ENCODE data around the gene HSDL1. TPM values are rescaled to one million over a fixed set of nuclear protein-coding genes. Genes with fewer than 3 reads are reported as not detected.

HSDL1 gene
- polyA plus RNA-seq, 2 of the 4 experiments (the other 2 are of a cell fraction) = 17.9 to 24.9 TPM

DNA sequence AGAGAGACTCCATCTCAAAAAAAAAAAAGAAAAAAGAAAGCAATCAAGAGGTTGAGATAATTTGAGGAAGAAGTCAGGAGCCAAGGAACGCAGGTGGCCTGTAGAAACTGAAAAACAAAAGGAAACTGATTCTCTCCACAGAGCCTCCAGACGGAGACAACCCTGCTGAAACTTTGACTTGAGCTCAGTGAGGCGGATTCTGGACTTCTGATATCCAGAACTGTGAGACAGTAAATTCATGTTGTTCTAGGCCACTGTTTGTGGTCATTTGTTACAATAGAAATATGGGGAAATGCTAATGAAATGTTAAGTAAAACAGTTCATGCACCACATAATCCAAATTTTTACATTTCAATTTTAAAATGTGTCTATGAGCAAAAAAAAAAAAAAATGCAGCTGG lies 33.5 kb downstream of the HSDL1 start:
- ChIA-PET POLR2A (interaction anchor here (0.7 kb wide), 1 partner anchor 33 kb away, joined by 3 read pairs; the partner anchor contains the start of gene HSDL1), CTCF (interaction anchor here (0.7 to 3.4 kb wide), 3 partner anchors 25 to 64 kb away, joined by 3 to 15 read pairs (median 5); no protein-coding TSS in a partner anchor)
- no peak overlapping the region for H3K4me3 ChIP-seq
- H3K4me1 ChIP-seq = peaks cover 8% of the 10 kb centered on the region
- DNase-seq (ENCODE audit: low read depth in 1 of 2, low spot score in 1 of 2) = no peak
- no peak for TF ChIP-seq RCOR1 (IDR thresholded peaks at IDR 0.05; ENCODE audit: low read depth, low read length)
- TF ChIP-seq CHD4 (IDR thresholded peaks at IDR 0.05; ENCODE audit: borderline replicate concordance) = no peak
- TF ChIP-seq MYC (IDR thresholded peaks at IDR 0.05; ENCODE audit: borderline replicate concordance, low read length) = no peak
- TF ChIP-seq, protein P1, sequence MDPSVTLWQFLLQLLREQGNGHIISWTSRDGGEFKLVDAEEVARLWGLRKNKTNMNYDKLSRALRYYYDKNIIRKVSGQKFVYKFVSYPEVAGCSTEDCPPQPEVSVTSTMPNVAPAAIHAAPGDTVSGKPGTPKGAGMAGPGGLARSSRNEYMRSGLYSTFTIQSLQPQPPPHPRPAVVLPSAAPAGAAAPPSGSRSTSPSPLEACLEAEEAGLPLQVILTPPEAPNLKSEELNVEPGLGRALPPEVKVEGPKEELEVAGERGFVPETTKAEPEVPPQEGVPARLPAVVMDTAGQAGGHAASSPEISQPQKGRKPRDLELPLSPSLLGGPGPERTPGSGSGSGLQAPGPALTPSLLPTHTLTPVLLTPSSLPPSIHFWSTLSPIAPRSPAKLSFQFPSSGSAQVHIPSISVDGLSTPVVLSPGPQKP (IDR thresholded peaks at IDR 0.05; ENCODE audit: low read depth, low read length) = no peak
- TF ChIP-seq EHF (CRISPR knock-in tag; IDR thresholded peaks at IDR 0.05) = no peak
- no peak for TF ChIP-seq KDM5A (IDR thresholded peaks at IDR 0.05)
- no peak for TF ChIP-seq HOXA7 (CRISPR knock-in tag; IDR thresholded peaks at IDR 0.05)
- TF ChIP-seq ESRRA (IDR thresholded peaks at IDR 0.05; ENCODE audit: borderline replicate concordance, low read length) = no peak
- TF ChIP-seq, protein P2, sequence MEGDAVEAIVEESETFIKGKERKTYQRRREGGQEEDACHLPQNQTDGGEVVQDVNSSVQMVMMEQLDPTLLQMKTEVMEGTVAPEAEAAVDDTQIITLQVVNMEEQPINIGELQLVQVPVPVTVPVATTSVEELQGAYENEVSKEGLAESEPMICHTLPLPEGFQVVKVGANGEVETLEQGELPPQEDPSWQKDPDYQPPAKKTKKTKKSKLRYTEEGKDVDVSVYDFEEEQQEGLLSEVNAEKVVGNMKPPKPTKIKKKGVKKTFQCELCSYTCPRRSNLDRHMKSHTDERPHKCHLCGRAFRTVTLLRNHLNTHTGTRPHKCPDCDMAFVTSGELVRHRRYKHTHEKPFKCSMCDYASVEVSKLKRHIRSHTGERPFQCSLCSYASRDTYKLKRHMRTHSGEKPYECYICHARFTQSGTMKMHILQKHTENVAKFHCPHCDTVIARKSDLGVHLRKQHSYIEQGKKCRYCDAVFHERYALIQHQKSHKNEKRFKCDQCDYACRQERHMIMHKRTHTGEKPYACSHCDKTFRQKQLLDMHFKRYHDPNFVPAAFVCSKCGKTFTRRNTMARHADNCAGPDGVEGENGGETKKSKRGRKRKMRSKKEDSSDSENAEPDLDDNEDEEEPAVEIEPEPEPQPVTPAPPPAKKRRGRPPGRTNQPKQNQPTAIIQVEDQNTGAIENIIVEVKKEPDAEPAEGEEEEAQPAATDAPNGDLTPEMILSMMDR (IDR thresholded peaks at IDR 0.05) = no peak
- no peak for TF ChIP-seq RARB (CRISPR knock-in tag; IDR thresholded peaks at IDR 0.05)
- TF ChIP-seq CBX2 (IDR thresholded peaks at IDR 0.05; ENCODE audit: borderline replicate concordance, low read depth) = no peak
- H3K27ac ChIP-seq = no peak overlapping the region
- WGBS (ENCODE audit: missing lambda C conversion rate) = 97% methylated on average over 3 of the region's 3 CpGs
- no peak overlapping the region for H3K4me2 ChIP-seq
- H3K9me3 ChIP-seq = no peaks in the 10 kb centered on the region
- no peak for FAIRE-seq
- ATAC-seq = no peak

DNA sequence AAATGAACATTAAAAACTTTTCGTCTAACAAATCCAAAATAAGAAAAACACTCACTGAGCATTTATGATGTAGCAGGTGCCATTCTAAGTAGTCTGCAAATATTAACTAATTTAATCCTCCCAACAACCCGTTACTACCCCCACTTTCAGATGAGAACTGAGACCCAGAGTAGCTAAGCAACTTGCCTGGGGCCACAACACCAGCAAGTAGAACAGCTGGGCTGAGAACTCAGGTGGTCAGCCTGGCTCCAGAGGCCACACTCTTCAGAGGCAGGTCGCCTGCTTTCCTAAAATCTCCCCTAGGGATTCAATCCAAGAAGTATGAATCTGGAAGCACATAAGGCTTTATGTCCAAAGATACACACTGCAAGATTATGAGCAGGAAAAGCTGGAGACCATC lies 34.5 kb downstream of the HSDL1 start:
- H3K4me1 ChIP-seq = peaks cover 7% of the 10 kb centered on the region
- ATAC-seq (no peak), DNase-seq (ENCODE audit: low read depth in 1 of 2, low spot score in 1 of 2) (no peak), FAIRE-seq (no peak)
- no peak for TF ChIP-seq MAZ (IDR thresholded peaks at IDR 0.05; ENCODE audit: borderline replicate concordance, low read depth, low read length)
- no peak for TF ChIP-seq EP300 (IDR thresholded peaks at IDR 0.05)
- TF ChIP-seq, protein P3, sequence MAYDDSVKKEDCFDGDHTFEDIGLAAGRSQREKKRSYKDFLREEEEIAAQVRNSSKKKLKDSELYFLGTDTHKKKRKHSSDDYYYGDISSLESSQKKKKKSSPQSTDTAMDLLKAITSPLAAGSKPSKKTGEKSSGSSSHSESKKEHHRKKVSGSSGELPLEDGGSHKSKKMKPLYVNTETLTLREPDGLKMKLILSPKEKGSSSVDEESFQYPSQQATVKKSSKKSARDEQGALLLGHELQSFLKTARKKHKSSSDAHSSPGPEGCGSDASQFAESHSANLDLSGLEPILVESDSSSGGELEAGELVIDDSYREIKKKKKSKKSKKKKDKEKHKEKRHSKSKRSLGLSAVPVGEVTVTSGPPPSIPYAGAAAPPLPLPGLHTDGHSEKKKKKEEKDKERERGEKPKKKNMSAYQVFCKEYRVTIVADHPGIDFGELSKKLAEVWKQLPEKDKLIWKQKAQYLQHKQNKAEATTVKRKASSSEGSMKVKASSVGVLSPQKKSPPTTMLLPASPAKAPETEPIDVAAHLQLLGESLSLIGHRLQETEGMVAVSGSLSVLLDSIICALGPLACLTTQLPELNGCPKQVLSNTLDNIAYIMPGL (CRISPR knock-in tag; IDR thresholded peaks at IDR 0.05; ENCODE audit: borderline replicate concordance) = no peak
- no peak for TF ChIP-seq NR3C1 (IDR thresholded peaks at IDR 0.05)
- TF ChIP-seq, protein P4, sequence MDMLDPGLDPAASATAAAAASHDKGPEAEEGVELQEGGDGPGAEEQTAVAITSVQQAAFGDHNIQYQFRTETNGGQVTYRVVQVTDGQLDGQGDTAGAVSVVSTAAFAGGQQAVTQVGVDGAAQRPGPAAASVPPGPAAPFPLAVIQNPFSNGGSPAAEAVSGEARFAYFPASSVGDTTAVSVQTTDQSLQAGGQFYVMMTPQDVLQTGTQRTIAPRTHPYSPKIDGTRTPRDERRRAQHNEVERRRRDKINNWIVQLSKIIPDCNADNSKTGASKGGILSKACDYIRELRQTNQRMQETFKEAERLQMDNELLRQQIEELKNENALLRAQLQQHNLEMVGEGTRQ (IDR thresholded peaks at IDR 0.05) = no peak
- no peak for TF ChIP-seq CBX8 (IDR thresholded peaks at IDR 0.05)
- TF ChIP-seq SREBF2 (IDR thresholded peaks at IDR 0.05) = no peak
- TF ChIP-seq, protein P5, sequence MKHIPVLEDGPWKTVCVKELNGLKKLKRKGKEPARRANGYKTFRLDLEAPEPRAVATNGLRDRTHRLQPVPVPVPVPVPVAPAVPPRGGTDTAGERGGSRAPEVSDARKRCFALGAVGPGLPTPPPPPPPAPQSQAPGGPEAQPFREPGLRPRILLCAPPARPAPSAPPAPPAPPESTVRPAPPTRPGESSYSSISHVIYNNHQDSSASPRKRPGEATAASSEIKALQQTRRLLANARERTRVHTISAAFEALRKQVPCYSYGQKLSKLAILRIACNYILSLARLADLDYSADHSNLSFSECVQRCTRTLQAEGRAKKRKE (CRISPR knock-in tag; IDR thresholded peaks at IDR 0.05; ENCODE audit: low read depth) = no peak
- no peak for TF ChIP-seq EHF (CRISPR knock-in tag; IDR thresholded peaks at IDR 0.05)
- TF ChIP-seq TFCP2L1 (CRISPR knock-in tag; IDR thresholded peaks at IDR 0.05) = no peak
- TF ChIP-seq HDAC2 (IDR thresholded peaks at IDR 0.05) = no peak
- no peak for TF ChIP-seq HOXB5 (CRISPR knock-in tag; IDR thresholded peaks at IDR 0.05)
- no peak for TF ChIP-seq CHD4 (IDR thresholded peaks at IDR 0.05; ENCODE audit: borderline replicate concordance)
- TF ChIP-seq POLR2AphosphoS2 (conservative IDR thresholded peaks at IDR 0.05; ENCODE audit: low read length) = no peak
- TF ChIP-seq CBX2 (IDR thresholded peaks at IDR 0.05; ENCODE audit: borderline replicate concordance, low read depth) = no peak
- H3K4me2 ChIP-seq = no peak overlapping the region
- ChIA-PET CTCF (interaction anchor here (3.4 kb wide), 1 partner anchor 26 kb away, joined by 15 read pairs; no protein-coding TSS in a partner anchor), POLR2A (no interaction called here)
- H3K9me3 ChIP-seq = no peaks in the 10 kb centered on the region
- H3K27ac ChIP-seq = no peak overlapping the region
- H3K4me3 ChIP-seq = no peak overlapping the region
- WGBS (ENCODE audit: missing lambda C conversion rate) = 64% methylated on average over 3 of the region's 3 CpGs
